HepG2 (cell line): Measurements from ENCODE around the gene NOTCH2.

ENCODE experiments used
- DNMT1 ChIP-seq: sonication (generic); formaldehyde crosslinking; IDR thresholded peaks from 2 replicates; pipeline ENCODE4 v1.5.1; 2020; ENCODE audit warnings: mild to moderate bottlenecking, missing genetic modification reagents
- EZH2 ChIP-seq: conservative IDR thresholded peaks from 2 replicates; pipeline ENCODE4 v1.6.1; 2012; ENCODE audit warnings: mild to moderate bottlenecking, low read depth, low read length, moderate library complexity
- HNRNPH1 ChIP-seq: fragments of 200-400 bp; formaldehyde crosslinking; optimal IDR thresholded peaks from 2 replicates; pipeline ENCODE3; 2017; ENCODE audit warnings: mild to moderate bottlenecking, low read depth, low read length
- MTA3 ChIP-seq: sonication (generic); formaldehyde crosslinking; IDR thresholded peaks from 2 replicates; pipeline ENCODE4 v1.4.0; 2020; ENCODE audit warnings: missing genetic modification reagents
- NONO ChIP-seq, 2 experiments: fragments of 450-650 bp in 1 of 2; sonication (generic) in 1 of 2; formaldehyde crosslinking in 1 of 2; IDR thresholded peaks in 1 of 2; conservative IDR thresholded peaks in 1 of 2; 2 replicates each; pipeline versions ENCODE4 v1.6.1 to v1.8.0; 2017 to 2022; ENCODE audit warnings: mild to moderate bottlenecking in 1 of 2, missing genetic modification reagents in 1 of 2, moderate library complexity in 1 of 2
- SOX6 ChIP-seq, 2 experiments: fragments of 450-650 bp in 1 of 2; sonication (generic) in 1 of 2; formaldehyde crosslinking in 1 of 2; IDR thresholded peaks; 2 replicates each; pipeline versions ENCODE4 v1.4.0 to v1.6.1; 2017 to 2020; ENCODE audit warnings: antibody characterized with exemption in 1 of 2, mild to moderate bottlenecking in 1 of 2, missing genetic modification reagents in 1 of 2
- SRSF9 ChIP-seq: fragments of 200-400 bp; formaldehyde crosslinking; IDR thresholded peaks from 2 replicates; pipeline ENCODE4 v1.6.1; 2018; ENCODE audit warnings: borderline replicate concordance, mild to moderate bottlenecking, low read depth, low read length; ENCODE audit not compliant: insufficient read depth, poor library complexity, severe bottlenecking
- TARDBP ChIP-seq: sonication (generic); formaldehyde crosslinking; IDR thresholded peaks from 2 replicates; pipeline ENCODE4 v1.8.0; 2022; ENCODE audit warnings: mild to moderate bottlenecking, missing genetic modification reagents
- TBP ChIP-seq: sonication (generic); formaldehyde crosslinking; IDR thresholded peaks from 2 replicates; pipeline ENCODE4 v1.5.0; 2020; ENCODE audit warnings: missing genetic modification reagents
- TF ChIP-seq, protein P1 (sequence below): sonication (generic); formaldehyde crosslinking; IDR thresholded peaks from 2 replicates; pipeline ENCODE4 v1.5.0; 2020; ENCODE audit warnings: mild to moderate bottlenecking, missing genetic modification reagents, moderate library complexity
- TF ChIP-seq, protein P2 (sequence below): IDR thresholded peaks from 2 replicates; pipeline ENCODE4 v1.6.1; 2012; ENCODE audit warnings: inconsistent platforms
- TF ChIP-seq, protein P3 (sequence below): sonication (generic); formaldehyde crosslinking; IDR thresholded peaks from 2 replicates; pipeline ENCODE4 v1.4.0; 2020; ENCODE audit warnings: low read depth, mild to moderate bottlenecking, missing genetic modification reagents

DNA sequence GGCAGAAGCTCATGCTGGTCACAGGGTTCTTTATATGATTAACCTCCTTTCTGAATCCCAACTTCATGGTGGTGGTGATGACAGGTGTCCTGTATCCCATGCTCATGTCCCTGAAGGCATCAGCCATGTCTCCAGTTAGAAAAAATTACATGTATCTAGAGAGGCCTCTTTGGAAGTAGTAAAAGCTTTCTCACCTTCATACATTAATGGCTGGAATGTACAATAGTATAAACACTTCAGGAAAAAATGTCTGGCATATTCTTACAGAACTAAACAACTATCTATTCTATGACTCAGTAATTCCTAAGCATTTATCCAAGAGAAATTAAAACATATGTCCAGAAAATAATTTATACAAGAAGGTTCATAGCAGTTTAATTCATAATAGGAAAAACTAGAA, 207.2 kb downstream of the NOTCH2 start:
- TF ChIP-seq, protein P1, sequence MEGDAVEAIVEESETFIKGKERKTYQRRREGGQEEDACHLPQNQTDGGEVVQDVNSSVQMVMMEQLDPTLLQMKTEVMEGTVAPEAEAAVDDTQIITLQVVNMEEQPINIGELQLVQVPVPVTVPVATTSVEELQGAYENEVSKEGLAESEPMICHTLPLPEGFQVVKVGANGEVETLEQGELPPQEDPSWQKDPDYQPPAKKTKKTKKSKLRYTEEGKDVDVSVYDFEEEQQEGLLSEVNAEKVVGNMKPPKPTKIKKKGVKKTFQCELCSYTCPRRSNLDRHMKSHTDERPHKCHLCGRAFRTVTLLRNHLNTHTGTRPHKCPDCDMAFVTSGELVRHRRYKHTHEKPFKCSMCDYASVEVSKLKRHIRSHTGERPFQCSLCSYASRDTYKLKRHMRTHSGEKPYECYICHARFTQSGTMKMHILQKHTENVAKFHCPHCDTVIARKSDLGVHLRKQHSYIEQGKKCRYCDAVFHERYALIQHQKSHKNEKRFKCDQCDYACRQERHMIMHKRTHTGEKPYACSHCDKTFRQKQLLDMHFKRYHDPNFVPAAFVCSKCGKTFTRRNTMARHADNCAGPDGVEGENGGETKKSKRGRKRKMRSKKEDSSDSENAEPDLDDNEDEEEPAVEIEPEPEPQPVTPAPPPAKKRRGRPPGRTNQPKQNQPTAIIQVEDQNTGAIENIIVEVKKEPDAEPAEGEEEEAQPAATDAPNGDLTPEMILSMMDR (CRISPR knock-in tag): no peak
- TF ChIP-seq SRSF9 (no peak), HNRNPH1 (no peak), EZH2 (no peak), MTA3 (no peak), TBP (CRISPR knock-in tag) (no peak), DNMT1 (CRISPR knock-in tag) (no peak), NONO (IDR thresholded peaks at IDR 0.05) (no peak), NONO (CRISPR knock-in tag; conservative IDR thresholded peaks at IDR 0.05) (no peak), TARDBP (CRISPR knock-in tag) (no peak), SOX6 (IDR thresholded peaks at IDR 0.05) (no peak), SOX6 (CRISPR knock-in tag; IDR thresholded peaks at IDR 0.05) (no peak)
- TF ChIP-seq, protein P2, sequence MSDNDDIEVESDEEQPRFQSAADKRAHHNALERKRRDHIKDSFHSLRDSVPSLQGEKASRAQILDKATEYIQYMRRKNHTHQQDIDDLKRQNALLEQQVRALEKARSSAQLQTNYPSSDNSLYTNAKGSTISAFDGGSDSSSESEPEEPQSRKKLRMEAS: no peak
- TF ChIP-seq, protein P3, sequence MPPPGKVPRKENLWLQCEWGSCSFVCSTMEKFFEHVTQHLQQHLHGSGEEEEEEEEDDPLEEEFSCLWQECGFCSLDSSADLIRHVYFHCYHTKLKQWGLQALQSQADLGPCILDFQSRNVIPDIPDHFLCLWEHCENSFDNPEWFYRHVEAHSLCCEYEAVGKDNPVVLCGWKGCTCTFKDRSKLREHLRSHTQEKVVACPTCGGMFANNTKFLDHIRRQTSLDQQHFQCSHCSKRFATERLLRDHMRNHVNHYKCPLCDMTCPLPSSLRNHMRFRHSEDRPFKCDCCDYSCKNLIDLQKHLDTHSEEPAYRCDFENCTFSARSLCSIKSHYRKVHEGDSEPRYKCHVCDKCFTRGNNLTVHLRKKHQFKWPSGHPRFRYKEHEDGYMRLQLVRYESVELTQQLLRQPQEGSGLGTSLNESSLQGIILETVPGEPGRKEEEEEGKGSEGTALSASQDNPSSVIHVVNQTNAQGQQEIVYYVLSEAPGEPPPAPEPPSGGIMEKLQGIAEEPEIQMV (CRISPR knock-in tag): no peak
